Brain microvascular endothelial cell (primary cell): ENCODE measurements around the gene WNT3.

Source experiments
- DNase-seq: peaks from one replicate; pipeline ENCODE4 v3.0.0-alpha.2; 2020
- H3K27ac ChIP-seq: fragments of 250-450 bp; sonication (Bioruptor Pico); 2 replicates; pipeline ENCODE4 v1.5.1; 2020; ENCODE audit warnings: mild to moderate bottlenecking, moderate library complexity
- H3K27me3 ChIP-seq: fragments of 250-450 bp; sonication (Bioruptor Pico); replicated peaks from 2 replicates; pipeline ENCODE4 v1.5.1; 2020; ENCODE audit warnings: mild to moderate bottlenecking
- H3K36me3 ChIP-seq: fragments of 250-450 bp; sonication (Bioruptor Pico); replicated peaks from 2 replicates; pipeline ENCODE4 v1.5.1; 2020; ENCODE audit warnings: mild to moderate bottlenecking
- H3K4me3 ChIP-seq: 2 replicates; pipeline ENCODE4 v1.5.1; 2011; ENCODE audit warnings: low read depth, mild to moderate bottlenecking, control low read depth, low read length, moderate library complexity
- CTCF ChIP-seq: IDR thresholded peaks from 2 replicates; pipeline ENCODE4 v1.5.1; 2011; ENCODE audit warnings: low read depth, mild to moderate bottlenecking, moderate library complexity, low read length, control low read depth, inconsistent platforms; ENCODE audit errors: missing control alignments
- in situ Hi-C: cut with HindIII; loops from 2 replicates; pipeline ENCODE4 v1.10.0; 2017; ENCODE audit warnings: low sequenced_read_pairs, low pct_ligation_motif_present

The WNT3 gene

GRCh38 chr17:46826116-46826515, 7.6 kb upstream of the WNT3 start:
- Histone ChIP-seq H3K36me3 (no peaks in the 10 kb centered on the region), H3K27ac (no peak overlapping the region), H3K4me3 (no peak overlapping the region), H3K27me3 (peaks cover 20% of the 10 kb centered on the region)
- in situ Hi-C loops = no loop called here
- DNase-seq = no peak
- TF ChIP-seq CTCF = no peak

GRCh38 chr17:46823657-46824056, 5.2 kb upstream of the WNT3 start:
- in situ Hi-C loops = no loop called here
- Histone ChIP-seq H3K27ac (no peak overlapping the region), H3K27me3 (peaks cover 43% of the 10 kb centered on the region), H3K4me3 (no peak overlapping the region), H3K36me3 (no peaks in the 10 kb centered on the region)
- DNase-seq = no peak
- TF ChIP-seq CTCF = no peak

DNA sequence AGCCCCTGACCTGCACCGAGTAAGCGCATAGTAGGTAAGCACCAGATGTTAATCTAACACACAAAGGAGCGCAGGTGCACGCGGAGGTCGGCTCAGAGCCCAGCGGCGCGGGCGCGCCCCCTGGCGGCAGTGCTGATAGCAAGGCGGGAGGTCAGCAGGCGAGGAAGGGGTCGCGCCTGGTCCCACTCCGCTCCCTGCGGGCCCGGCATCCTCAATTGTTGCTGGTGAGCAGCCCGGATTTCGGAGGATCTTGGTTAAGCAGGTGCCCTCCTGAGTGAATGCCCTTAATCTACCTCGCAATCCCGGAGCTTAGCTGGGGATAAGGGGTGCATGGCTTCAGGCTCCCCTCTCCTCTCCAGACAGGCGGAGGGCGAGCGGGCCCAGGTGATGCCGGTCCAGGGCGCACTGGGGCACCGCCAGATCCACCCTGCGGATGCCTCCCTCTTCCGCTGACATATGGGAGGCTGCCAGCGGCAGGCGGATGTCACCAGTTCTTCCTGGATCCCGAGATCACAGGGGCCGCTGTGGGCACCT, 4.0 kb upstream of the WNT3 start:
- Histone ChIP-seq H3K27ac (no peak overlapping the region), H3K36me3 (no peaks in the 10 kb centered on the region), H3K27me3 (peaks cover 53% of the 10 kb centered on the region), H3K4me3 (no peak overlapping the region)
- peak; percentile 65 for TF ChIP-seq CTCF
- in situ Hi-C loops = no loop called here
- DNase-seq = no peak

DNA sequence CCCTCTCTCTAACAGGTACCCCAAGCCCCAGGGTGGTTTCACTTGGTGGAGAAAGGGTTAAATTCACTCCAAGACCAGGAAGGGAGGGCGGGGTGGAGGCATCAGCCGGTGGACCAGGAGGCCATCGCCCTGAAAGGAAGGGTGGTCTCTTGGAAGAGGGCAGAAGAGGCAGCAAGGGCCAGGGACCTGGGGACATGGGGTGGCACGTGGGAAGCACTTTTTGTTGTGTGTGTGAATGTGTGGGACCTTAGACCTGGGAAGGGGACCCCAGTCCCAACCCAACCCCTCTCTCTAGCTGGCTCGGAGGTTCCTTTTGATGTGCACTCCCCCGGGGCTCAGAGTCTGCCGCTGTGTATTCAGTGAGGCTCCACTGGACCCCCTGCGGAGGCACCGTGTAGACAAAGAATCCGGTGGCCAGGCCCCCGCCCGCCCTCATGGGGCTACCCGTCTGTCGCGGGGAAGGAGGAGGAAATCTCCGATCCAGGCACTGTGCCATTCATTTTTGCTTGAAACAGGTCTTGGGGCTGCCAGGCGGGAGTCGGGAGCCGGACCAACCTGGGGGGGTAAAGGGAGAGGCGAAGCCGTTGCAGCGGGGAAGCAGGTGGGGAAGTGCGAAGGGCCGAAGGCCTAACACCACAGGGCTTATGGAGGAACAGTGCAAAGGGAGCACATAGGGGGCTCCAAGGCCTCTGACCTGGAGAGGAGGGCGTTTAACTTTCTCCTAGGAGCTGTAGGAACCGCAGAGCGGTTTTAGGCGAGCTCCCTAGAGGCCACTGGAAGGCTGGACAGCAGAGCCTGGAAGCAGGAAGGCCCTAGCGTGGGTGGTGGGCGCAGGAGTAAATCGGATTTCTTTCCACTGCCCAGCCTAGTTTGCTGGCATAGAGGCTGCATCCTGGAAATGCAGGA, 3.2 kb upstream of the WNT3 start:
- peaks cover 60% of the 10 kb centered on the region for H3K27me3 ChIP-seq
- in situ Hi-C loops = no loop called here
- no peak for TF ChIP-seq CTCF

DNA sequence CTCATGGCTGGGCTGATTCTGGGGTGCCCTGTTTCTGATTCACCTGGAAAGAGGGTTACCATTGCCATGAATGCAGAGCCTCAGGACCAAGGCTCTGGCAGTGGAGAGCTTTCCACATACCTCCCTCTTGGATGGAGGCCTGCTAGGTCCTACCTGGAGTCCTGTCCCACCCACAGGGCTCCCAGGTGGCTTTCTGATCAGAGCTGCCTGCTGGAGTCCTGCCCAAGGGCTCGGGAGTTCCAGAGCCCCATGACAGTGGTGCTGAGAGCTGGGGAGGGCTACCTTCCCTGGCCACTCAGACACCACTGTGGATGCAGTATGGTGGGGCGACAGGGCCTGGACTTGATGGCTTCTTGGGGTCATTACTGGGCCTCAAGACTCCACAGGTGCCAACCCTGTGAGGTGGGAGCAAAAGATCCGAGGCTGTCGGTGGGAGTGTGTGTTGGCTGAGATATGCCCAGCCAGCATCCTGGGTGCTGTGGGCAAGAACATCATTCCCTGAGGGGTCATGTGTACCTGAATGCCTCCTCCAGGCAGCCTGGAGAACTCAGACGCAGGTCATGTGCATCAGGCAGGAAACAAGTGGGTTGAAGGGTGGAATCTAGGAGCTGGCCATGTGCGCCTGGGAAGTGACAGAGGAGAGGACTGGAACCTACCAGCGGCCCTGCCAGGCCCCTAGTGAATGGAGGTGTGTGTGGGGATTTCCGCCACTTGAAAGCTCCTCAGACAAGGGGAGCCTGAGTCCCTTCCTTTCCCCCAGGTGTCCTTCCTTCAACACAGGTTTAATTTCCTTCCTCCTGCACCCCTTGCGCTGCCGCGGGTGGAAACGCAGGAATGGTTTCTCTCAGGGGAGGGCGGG, 2.3 kb upstream of the WNT3 start:
- Histone ChIP-seq H3K27me3 (peaks cover 63% of the 10 kb centered on the region), H3K4me3 (no peak overlapping the region), H3K36me3 (no peaks in the 10 kb centered on the region), H3K27ac (no peak overlapping the region)
- in situ Hi-C loops = no loop called here
- DNase-seq = no peak
- no peak for TF ChIP-seq CTCF

More for the DNA sequence above, 3.2 kb upstream of the WNT3 start:
- Histone ChIP-seq H3K27ac (no peak overlapping the region), H3K4me3 (no peak overlapping the region), H3K36me3 (no peaks in the 10 kb centered on the region)
- no peak for DNase-seq
